WTC11 (cell line): ENCODE results near the gene CADM3.

Experiments
- JUN ChIP-seq: sonication (generic); formaldehyde crosslinking; IDR thresholded peaks from 2 replicates; pipeline ENCODE4 v1.8.0; 2023; ENCODE audit warnings: mild to moderate bottlenecking, missing genetic modification reagents
- NR1H2 ChIP-seq: sonication (generic); formaldehyde crosslinking; IDR thresholded peaks from 2 replicates; pipeline ENCODE4 v1.9.0; 2021; ENCODE audit warnings: mild to moderate bottlenecking, moderate library complexity, missing genetic modification reagents
- TEAD4 ChIP-seq: sonication (generic); formaldehyde crosslinking; IDR thresholded peaks from 2 replicates; pipeline ENCODE4 v1.8.0; 2022; ENCODE audit warnings: mild to moderate bottlenecking, missing genetic modification reagents
- TF ChIP-seq, protein P1 (sequence below): sonication (generic); formaldehyde crosslinking; conservative IDR thresholded peaks from 2 replicates; pipeline ENCODE4 v1.8.1; 2022; ENCODE audit warnings: mild to moderate bottlenecking, missing genetic modification reagents
- TF ChIP-seq, protein P2 (sequence below): fragments of 200-600 bp; IDR thresholded peaks from 2 replicates; pipeline ENCODE4 v1.8.0; 2022; ENCODE audit warnings: antibody characterized with exemption
- TF ChIP-seq, protein P3 (sequence below): sonication (generic); formaldehyde crosslinking; IDR thresholded peaks from 2 replicates; pipeline ENCODE4 v1.8.1; 2022; ENCODE audit warnings: missing genetic modification reagents, borderline replicate concordance
- TF ChIP-seq, protein P4 (sequence below): sonication (generic); formaldehyde crosslinking; IDR thresholded peaks from 2 replicates; pipeline ENCODE4 v1.8.0; 2023; ENCODE audit warnings: missing genetic modification reagents
- TF ChIP-seq, protein P5 (sequence below): sonication (generic); formaldehyde crosslinking; IDR thresholded peaks from 2 replicates; pipeline ENCODE4 v1.8.0; 2022; ENCODE audit warnings: mild to moderate bottlenecking, missing genetic modification reagents

DNA sequence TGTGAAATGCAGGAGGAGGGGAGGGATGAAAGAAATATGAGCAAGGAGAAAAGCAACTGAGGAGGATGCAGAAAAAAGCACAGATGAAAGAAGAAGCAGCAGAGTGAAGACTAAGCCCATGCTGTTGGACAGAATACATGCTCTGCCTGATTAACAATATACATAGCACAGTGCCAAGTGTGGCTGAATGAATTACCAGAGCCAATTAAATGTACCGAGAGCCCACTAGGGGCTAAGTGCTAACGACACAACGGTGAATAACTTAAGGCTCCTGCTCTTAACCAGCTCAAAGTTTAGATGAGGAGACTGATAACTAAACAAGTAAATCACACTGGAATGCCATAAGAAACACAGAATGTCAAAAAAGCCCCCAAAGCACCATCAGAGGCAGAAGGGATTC lies 15.6 kb downstream of the CADM3 start:
- TF ChIP-seq, protein P1, sequence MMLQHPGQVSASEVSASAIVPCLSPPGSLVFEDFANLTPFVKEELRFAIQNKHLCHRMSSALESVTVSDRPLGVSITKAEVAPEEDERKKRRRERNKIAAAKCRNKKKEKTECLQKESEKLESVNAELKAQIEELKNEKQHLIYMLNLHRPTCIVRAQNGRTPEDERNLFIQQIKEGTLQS (CRISPR knock-in tag), result no peak
- no peak for TF ChIP-seq TEAD4
- no peak for TF ChIP-seq JUN (CRISPR knock-in tag)
- TF ChIP-seq, protein P2, sequence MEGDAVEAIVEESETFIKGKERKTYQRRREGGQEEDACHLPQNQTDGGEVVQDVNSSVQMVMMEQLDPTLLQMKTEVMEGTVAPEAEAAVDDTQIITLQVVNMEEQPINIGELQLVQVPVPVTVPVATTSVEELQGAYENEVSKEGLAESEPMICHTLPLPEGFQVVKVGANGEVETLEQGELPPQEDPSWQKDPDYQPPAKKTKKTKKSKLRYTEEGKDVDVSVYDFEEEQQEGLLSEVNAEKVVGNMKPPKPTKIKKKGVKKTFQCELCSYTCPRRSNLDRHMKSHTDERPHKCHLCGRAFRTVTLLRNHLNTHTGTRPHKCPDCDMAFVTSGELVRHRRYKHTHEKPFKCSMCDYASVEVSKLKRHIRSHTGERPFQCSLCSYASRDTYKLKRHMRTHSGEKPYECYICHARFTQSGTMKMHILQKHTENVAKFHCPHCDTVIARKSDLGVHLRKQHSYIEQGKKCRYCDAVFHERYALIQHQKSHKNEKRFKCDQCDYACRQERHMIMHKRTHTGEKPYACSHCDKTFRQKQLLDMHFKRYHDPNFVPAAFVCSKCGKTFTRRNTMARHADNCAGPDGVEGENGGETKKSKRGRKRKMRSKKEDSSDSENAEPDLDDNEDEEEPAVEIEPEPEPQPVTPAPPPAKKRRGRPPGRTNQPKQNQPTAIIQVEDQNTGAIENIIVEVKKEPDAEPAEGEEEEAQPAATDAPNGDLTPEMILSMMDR, result no peak
- TF ChIP-seq, protein P3, sequence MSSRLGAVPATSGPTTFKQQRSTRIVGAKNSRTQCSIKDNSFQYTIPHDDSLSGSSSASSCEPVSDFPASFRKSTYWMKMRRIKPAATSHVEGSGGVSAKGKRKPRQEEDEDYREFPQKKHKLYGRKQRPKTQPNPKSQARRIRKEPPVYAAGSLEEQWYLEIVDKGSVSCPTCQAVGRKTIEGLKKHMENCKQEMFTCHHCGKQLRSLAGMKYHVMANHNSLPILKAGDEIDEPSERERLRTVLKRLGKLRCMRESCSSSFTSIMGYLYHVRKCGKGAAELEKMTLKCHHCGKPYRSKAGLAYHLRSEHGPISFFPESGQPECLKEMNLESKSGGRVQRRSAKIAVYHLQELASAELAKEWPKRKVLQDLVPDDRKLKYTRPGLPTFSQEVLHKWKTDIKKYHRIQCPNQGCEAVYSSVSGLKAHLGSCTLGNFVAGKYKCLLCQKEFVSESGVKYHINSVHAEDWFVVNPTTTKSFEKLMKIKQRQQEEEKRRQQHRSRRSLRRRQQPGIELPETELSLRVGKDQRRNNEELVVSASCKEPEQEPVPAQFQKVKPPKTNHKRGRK (CRISPR knock-in tag), result no peak
- TF ChIP-seq, protein P4, sequence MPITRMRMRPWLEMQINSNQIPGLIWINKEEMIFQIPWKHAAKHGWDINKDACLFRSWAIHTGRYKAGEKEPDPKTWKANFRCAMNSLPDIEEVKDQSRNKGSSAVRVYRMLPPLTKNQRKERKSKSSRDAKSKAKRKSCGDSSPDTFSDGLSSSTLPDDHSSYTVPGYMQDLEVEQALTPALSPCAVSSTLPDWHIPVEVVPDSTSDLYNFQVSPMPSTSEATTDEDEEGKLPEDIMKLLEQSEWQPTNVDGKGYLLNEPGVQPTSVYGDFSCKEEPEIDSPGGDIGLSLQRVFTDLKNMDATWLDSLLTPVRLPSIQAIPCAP, result no peak
- TF ChIP-seq, protein P5, sequence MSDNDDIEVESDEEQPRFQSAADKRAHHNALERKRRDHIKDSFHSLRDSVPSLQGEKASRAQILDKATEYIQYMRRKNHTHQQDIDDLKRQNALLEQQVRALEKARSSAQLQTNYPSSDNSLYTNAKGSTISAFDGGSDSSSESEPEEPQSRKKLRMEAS (CRISPR knock-in tag), result no peak
- TF ChIP-seq NR1H2 (CRISPR knock-in tag), result no peak
